Neural progenitor cell (in vitro differentiated cells): ENCODE measurements around the gene TMEM242.

Experiments
- CTCF ChIP-seq: fragments of 200-600 bp; sonication (generic); IDR thresholded peaks from 2 replicates; pipeline ENCODE4 v1.5.1; 2017; ENCODE audit warnings: antibody characterized with exemption, mild to moderate bottlenecking
- EZH2phosphoT487 ChIP-seq: fragments of 200-600 bp; sonication (generic); IDR thresholded peaks from 2 replicates; pipeline ENCODE4 v1.6.1; 2017; ENCODE audit warnings: antibody characterized with exemption

DNA sequence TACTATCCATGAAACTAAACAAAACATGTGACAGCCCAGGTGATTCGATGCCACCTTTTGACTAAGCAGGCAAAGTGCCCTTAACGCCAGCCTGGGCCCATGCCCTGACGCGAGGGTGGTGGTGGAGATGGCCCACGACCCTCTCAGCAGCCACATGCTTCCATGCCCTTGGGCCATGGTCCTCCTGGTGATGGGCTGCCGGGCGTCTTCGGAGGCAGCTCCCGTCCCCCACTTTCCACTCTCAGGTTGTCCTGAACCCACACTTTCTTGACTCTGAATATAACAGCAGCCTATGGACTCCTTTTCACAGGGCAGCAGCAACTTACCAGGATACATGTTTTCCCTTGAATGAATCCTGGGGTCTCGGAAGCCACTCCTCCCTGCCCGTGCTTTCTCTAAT lies 33.6 kb downstream of the TMEM242 start:
- TF ChIP-seq CTCF (no peak), EZH2phosphoT487 (no peak)
